ENCODE measurements around the gene MYH11.
"Not testable (repeated sequence)": the region's sequence is repeated elsewhere in the genome, so short reads cannot be mapped to it uniquely, and the experiment has no call there.

MYH11 gene

DNA sequence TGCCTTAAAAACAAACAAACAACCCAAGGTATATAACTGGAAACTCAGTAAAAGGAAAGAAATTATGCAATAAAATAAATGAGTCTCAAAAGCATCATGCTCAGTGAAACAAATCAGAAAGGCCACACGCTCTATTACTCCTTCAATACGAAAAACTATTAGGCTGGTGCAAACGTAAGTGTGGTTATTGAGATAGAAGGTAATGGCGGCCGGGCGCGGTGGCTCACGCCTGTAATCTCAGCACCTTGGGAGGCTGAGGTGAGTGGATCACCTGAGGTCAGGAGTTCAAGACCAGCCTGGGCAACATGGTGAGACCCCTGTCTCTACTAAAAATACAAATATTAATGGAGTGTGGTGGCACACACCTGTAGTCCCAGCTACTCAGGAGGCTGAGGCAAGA lies 17.6 kb downstream of the MYH11 start:
- DNase-seq (ENCODE audit: low read depth): not testable (repeated sequence)

DNA sequence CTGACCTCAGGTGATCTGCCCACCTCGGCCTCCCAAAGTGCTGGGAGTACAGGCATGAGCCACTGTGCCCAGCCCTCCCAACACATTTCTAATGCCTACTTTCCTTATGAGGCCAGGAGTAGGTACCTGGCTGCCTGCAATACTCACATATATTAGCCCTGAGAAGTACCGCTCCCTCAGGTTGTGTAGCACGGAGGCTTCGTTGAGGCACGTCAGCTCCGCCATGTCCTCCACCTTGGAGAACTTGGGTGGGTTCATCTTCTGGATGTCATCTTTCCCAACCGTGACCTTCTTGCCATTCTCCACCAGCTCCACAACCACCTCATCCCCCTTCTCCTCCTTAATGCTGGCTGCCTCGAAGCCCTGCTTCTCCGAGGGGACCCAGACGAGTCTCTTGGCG lies 19.1 kb downstream of the MYH11 start:
- no peak for DNase-seq (ENCODE audit: low read depth)

- no peak for DNase-seq (ENCODE audit: low read depth)
Measured at GRCh38 chr16:15836965-15837611, 19.7 kb downstream of the MYH11 start.

- DNase-seq (ENCODE audit: low read depth): no peak
Measured at GRCh38 chr16:15836074-15836473, 20.8 kb downstream of the MYH11 start.

GRCh38 chr16:15835136-15835878 lies 21.5 kb downstream of the MYH11 start:
- no peak for DNase-seq (ENCODE audit: low read depth)

GRCh38 chr16:15834502-15834901 lies 22.3 kb downstream of the MYH11 start:
- no peak for DNase-seq (ENCODE audit: low read depth)

DNA sequence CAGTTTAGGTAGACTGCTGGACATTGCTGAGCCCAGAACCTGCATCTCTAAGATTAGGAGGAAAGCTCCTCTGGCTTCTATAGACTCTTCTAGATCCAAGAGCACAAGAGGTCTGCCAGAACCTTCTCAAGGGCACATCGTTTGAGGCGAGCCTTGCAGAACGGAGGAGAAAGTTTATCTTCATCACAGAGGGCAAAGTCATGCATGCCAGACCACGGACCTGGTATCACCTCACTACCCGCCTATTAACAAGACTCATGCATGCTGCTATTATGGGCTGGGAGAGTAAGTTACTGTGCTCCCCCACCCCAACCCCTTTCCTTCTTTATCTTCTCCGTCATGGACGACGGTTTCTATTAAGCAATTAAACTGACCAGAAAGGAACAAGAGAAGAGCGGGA lies 23.3 kb downstream of the MYH11 start:
- DNase-seq (ENCODE audit: low read depth): no peak

- no peak for DNase-seq (ENCODE audit: low read depth)
Measured at GRCh38 chr16:15832241-15832640, 24.6 kb downstream of the MYH11 start.

DNA sequence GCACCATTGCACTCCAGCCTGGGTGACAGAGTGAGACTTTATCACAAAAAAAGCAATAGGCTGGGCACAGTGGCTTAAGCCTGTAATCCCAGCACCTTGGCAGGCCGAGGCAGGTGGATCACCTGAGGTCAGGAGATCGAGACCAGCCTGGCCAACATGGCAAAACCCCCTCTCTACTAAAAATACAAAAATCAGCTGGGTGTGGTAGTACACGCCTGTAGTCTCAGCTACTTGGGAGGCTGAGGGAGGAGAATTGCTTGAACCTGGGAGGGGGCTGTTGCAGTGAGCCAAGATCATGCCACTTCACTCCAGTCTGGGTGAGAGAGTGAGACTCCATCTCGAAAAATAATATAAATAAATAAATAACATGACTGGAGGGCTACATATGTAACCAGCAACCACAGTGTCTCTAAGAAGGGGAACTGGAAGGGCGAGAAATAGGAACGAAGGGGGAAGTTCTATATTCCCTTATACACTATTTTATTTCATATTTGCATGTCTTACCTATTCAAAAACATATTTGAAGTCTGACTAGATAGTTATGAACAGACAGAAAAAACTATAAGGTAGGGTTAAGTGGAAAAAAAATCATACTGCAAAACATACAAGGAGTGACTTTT lies 25.9 kb downstream of the MYH11 start:
- DNase-seq (ENCODE audit: low read depth): no peak

DNA sequence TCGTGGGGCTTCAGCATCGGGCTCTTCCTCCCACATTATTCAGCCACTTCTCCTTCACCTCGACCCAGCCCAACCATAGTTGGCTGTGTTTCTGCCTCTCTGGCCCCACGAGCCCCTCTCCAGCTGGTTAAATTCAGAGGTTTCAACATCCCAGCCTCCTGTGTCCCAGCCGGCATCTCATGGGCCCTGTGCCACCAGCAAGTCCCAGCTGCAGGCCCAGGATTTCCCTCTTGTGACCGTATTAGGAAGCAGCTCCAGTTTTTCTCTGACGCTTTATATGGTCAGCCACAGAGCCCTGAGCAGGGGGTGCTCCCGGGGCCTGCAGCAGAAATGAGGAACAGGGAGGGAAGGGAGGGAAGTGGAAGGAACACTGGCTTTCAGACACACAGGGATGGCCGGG lies 27.4 kb downstream of the MYH11 start:
- DNase-seq (ENCODE audit: low read depth): peak; percentile 27

DNA sequence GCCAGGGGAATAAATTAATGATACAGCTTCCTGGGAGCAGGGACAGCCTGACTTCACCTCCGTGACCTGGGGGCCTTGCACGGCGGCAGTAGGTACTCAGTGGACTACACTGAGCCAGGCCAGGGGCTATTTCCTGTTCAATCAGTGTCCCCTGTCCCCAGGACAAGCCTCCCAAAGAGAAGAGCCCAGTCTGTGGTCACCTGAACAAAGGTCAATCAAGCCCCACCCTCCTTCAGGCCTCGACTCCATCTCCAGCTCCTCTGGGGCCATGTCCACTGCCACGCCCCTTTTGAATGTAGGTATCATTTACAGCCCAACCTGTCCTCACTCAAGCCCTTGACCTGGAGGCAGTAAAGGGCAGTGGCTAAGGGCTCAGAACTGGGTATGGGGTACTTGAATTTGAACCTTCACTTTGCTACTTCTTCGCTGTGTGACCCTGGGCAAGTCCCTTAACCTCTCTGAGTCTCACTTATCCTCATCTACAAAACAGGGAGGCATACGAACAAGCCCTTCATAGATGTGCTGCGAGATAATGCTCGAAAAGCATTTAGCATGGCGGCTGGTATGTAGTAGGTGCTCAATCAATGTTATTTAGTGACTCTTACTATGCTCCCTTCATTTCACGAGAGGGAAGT lies 29.0 kb downstream of the MYH11 start:
- DNase-seq (ENCODE audit: low read depth): no peak

- DNase-seq (ENCODE audit: low read depth): no peak
Measured at GRCh38 chr16:15827299-15827698, 29.5 kb downstream of the MYH11 start.

DNA sequence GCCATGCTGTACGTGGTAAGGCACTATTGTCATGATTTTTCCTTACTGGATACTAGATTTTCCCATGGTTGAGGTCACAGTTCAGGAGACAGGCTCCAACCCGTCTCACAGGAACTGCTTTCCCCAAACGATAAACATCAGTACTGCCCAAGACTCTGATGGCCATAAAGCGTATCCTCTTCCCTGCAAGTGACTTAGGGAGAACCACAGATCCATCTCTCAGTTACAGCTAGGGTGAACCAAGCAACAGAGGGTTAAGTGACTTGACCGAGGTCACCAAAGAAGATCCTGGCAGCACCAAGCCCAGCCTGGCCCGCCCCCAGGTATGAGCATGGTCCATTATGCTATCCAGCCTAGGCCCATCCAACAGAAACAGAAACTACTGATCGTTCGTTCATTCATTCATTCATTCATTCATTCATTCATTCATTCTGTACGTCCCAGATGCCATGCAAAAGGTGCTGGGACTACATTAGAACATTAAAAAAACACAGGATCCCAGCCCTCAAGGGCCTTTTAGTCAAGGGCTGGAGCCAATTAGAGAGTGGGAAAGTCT lies 31.0 kb downstream of the MYH11 start:
- DNase-seq (ENCODE audit: low read depth): no peak

DNA sequence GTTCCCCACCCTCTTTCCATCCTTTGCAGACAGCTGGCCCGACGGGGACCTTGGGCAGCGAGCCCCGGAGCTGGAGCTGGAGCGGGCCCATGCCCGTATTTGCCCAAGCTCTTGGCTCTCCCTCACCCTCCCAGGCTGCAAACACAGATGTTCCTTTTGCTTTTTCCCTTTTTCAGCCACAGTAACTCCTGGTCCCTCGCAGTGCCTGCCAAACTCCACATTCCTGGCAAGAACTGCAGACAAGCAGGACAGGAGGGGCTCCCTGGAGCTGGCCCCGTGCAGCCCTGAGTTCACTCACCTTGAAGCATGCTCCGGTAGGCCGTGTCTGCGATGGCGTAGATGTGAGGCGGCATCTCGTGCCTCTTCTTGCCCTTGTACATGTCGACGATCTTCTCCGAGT lies 33.9 kb downstream of the MYH11 start:
- DNase-seq (ENCODE audit: low read depth): no peak

DNA sequence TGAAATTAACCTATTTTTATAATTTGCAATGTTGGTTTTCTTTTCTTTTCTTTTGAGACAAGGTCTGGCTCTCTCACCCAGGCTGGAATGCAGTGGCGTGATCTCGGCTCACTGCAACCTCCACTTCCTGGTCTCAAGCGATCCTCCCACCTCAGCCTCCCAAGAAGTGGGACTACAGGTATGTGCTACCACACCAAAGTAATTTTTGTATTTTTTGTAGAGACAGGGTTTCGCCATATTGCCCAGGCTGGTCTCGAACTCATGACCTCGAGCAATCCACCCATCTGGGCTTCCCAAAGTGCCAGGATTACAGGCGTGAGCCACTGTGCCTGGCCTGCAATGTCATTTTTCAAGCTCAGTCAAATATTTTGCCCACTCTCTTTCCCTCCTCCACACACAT lies 36.0 kb downstream of the MYH11 start:
- no peak for DNase-seq (ENCODE audit: low read depth)

GRCh38 chr16:15819046-15819445 lies 37.8 kb downstream of the MYH11 start:
- DNase-seq (ENCODE audit: low read depth): no peak

GRCh38 chr16:15817446-15817845 lies 39.4 kb downstream of the MYH11 start:
- DNase-seq (ENCODE audit: low read depth): no peak

- no peak for DNase-seq (ENCODE audit: low read depth)
Measured at GRCh38 chr16:15816228-15816627, 40.6 kb downstream of the MYH11 start.

- DNase-seq (ENCODE audit: low read depth): not testable (repeated sequence)
Measured at GRCh38 chr16:15812401-15812750, 44.5 kb downstream of the MYH11 start.

DNA sequence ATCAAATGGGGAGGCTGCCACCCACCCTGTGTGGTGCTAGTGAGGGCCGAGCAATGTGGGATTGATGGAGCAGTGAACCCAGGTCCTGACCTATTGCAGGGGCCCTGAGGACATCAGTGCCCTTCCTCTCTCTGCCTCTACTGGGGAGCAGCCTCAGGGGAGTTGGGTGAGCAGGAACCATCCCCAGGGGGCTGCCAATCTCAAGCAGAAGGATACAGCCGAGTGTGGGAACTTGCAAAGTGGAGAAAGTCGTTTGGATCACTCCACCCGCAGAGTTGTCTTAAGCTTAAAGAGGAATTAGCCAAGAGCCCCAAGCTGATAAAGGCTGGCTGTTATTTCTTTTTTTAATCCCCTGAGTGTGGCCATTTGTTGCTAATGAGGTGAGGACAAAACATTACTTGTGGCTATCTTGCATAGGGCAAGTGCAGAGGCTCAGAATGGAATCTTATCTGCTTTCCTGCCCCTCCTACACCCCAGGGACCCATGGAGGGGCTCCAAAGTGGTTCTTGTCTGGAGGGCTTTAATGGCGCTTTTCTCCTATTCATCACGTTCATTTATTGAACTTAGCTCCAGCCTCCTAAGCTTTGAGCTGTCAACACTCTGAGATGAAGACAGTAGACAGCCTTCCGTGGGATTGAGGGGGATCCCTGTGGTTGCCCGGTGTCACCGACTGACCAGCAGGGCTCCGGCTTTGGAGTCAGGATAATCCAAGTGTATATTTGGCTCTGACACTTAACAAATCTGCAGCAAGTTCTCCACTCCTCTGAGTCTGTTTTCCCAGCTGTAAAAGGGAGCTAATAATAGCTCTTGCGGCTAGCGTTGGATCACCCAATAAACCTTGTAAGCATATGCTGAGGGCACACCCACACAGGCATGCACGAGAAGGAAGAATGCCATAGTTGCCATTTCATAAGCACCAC lies 45.1 kb downstream of the MYH11 start:
- peak; percentile 82 for DNase-seq (ENCODE audit: low read depth)

- no peak for DNase-seq (ENCODE audit: low read depth)
Measured at GRCh38 chr16:15810949-15811348, 45.9 kb downstream of the MYH11 start.

DNA sequence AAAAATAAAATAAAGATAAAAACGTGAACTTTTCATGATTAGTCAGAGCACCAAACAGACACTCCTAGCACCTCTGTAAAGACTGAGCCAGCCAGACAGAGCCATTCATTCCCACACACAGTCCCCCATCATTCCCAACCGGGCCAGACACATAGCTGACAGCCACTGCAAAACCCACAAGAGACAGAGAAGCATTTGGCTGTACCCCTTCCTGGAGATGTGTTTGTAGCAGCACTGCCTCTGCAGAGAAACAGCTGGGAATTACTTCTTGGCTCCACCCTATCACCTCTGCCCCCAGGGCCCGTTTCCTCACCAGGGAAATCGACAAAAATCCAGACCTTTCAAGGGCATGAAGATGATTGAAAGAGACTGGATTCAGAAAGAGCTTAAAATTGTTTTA lies 46.4 kb downstream of the MYH11 start:
- DNase-seq (ENCODE audit: low read depth): no peak
